ENCODE results near the gene ZNF454.

The ZNF454 gene

DNA sequence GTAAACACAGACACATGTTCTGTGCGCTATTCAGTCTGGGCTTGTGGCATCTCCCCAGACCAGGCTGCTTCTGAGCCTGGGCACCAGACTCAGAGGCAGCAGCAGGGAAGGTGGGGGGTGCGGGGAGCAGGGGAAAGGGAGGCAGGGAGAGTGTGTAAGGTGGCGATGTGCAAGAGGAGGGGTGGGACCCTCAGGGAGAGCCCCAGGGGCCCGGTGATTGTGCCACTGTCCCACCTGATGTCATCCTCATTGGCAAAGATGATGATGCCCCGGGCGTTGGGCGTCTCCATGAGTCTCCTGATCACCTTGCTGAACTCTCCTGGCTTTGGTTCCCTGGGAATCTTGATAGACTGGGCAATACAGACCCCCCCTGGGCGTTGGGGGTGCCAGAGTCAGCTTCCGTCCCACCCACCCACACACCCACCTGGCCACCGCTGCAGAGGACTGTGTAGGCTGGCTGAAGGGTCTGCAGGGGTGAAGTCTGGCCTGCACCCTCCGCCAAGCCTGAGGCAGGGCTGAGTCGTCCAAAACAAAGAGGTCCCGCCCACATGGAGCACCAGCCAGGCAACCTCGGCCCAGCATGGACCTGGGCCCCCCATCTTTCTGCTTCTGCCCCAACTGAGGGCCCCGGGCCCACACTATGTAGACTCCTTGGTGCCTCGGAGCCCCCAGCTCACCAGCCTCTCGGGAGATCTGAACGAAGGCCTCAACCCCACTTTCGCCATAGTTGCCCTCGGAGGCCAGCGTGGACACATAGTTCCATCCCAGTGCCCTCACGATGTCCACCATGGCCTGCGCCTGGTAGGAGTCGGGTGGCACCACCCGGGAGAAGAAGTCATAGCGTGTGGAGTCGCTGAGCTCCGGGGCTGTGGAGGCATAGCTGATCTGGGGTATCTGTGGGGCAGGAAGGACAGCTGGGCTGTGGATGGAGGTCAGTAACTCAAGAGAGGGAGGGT, 50.5 kb downstream of the ZNF454 start:
- no peak for DNase-seq
- H3K4me3 ChIP-seq (ENCODE audit: low read depth, low read length), result no peak overlapping the region
- TF ChIP-seq, protein P1, sequence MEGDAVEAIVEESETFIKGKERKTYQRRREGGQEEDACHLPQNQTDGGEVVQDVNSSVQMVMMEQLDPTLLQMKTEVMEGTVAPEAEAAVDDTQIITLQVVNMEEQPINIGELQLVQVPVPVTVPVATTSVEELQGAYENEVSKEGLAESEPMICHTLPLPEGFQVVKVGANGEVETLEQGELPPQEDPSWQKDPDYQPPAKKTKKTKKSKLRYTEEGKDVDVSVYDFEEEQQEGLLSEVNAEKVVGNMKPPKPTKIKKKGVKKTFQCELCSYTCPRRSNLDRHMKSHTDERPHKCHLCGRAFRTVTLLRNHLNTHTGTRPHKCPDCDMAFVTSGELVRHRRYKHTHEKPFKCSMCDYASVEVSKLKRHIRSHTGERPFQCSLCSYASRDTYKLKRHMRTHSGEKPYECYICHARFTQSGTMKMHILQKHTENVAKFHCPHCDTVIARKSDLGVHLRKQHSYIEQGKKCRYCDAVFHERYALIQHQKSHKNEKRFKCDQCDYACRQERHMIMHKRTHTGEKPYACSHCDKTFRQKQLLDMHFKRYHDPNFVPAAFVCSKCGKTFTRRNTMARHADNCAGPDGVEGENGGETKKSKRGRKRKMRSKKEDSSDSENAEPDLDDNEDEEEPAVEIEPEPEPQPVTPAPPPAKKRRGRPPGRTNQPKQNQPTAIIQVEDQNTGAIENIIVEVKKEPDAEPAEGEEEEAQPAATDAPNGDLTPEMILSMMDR (IDR thresholded peaks at IDR 0.05; ENCODE audit: low read depth, low read length), result no peak
- peaks cover 5% of the 10 kb centered on the region for H3K27me3 ChIP-seq
- H3K36me3 ChIP-seq, result no peaks in the 10 kb centered on the region
- H3K4me1 ChIP-seq, result no peaks in the 10 kb centered on the region
- H3K9me3 ChIP-seq, result peaks cover under 1% of the 10 kb centered on the region; the same call in 1 of the 2 replicates

DNA sequence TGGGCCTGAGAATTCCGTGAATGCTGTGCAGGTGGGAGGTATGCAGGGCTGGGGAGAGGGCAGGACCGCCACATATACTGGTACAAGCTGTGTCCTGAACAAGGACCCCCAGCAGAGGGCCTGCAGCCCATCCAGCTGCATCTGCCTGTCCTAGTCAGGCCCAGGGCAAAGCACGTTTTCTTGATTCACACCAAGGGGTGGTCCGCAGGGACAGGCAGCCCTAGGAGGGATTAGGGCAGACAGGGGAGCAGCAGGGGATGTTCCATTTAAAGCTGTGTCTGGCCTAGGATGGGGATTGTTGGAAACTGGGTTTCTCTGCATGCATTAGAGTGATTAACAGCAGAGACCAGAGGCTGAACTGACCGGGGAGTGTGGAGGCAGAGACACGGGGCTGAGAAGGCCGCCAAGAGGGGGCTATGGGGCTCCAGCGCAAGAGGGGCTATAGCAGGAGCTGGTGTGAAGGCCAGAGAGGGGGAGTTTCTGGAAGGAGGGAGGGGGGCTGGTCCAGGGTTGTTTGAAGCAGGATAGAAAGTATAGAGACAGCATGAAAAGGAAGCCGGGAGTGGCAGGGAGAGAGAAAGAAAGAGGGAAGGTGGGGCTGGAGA, 51.4 kb downstream of the ZNF454 start:
- Histone ChIP-seq H3K4me3 (ENCODE audit: low read depth, low read length) (no peak overlapping the region), H3K36me3 (no peaks in the 10 kb centered on the region), H3K9me3 (no peaks in the 10 kb centered on the region), H3K27me3 (peaks cover 5% of the 10 kb centered on the region), H3K4me1 (no peaks in the 10 kb centered on the region)
- TF ChIP-seq, protein P1 (IDR thresholded peaks at IDR 0.05; ENCODE audit: low read depth, low read length), result no peak
- DNase-seq, result no peak

DNA sequence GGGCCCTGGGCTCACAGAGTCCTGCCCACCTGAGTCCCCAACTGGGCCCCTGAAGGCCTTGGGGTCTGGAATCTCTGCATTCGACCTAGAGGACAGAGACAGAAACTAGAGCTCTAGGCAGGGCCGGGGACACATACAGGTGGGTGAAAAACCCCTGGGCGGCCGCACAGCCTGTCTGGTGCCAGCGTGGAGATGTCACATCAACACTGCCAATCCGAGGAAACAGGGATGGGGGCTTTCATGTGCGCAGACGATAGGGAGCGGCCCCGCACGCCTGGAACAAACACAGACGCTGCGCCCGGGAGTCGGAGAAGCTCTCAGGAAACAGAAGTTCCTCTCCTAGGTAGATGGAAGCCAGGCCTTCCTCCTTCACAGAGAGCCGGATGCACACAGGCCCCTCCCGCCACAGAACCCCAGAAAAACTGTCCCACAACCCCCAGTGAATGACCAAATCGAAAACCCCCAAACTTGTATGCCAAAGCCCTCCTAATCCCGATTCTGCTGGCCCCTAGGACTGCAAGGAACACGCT, 52.3 kb downstream of the ZNF454 start:
- Histone ChIP-seq H3K27me3 (peaks cover 5% of the 10 kb centered on the region), H3K9me3 (no peaks in the 10 kb centered on the region), H3K4me1 (no peaks in the 10 kb centered on the region), H3K36me3 (no peaks in the 10 kb centered on the region), H3K4me3 (ENCODE audit: low read depth, low read length) (no peak overlapping the region)
- TF ChIP-seq, protein P1 (IDR thresholded peaks at IDR 0.05; ENCODE audit: low read depth, low read length), result no peak
- DNase-seq, result no peak

DNA sequence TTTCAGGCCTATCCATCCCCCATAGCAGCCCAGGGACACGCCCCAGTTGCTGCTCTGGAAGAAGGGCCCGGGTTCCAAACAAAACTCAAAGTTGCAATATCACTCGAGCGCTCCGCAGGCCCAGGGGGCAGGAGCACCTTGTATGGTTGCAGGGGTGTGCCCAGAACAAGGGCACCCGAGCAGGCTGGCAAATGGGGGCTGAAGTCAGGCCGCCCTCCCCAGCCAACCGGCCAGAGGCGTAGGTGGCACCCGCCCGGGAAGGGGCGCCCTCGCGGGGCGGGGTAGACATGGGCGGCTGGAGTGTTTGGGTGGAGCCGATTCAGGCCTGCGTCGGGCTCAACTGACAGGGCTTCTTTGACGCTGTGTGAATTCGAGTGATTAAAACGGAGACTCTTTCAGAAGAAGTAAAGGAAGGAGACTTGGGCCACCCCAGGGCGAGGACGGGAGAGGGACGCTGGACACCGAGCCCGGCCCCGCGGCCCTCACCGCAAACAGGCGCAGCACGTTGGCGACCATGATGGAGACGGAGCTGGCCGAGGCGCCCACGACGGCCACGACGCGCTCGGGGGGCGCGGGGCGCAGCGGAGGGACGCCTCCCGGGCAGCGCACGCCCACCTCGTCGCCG, 53.1 kb downstream of the ZNF454 start:
- H3K4me3 ChIP-seq (ENCODE audit: low read depth, low read length), result no peak overlapping the region
- DNase-seq, result no peak

DNA sequence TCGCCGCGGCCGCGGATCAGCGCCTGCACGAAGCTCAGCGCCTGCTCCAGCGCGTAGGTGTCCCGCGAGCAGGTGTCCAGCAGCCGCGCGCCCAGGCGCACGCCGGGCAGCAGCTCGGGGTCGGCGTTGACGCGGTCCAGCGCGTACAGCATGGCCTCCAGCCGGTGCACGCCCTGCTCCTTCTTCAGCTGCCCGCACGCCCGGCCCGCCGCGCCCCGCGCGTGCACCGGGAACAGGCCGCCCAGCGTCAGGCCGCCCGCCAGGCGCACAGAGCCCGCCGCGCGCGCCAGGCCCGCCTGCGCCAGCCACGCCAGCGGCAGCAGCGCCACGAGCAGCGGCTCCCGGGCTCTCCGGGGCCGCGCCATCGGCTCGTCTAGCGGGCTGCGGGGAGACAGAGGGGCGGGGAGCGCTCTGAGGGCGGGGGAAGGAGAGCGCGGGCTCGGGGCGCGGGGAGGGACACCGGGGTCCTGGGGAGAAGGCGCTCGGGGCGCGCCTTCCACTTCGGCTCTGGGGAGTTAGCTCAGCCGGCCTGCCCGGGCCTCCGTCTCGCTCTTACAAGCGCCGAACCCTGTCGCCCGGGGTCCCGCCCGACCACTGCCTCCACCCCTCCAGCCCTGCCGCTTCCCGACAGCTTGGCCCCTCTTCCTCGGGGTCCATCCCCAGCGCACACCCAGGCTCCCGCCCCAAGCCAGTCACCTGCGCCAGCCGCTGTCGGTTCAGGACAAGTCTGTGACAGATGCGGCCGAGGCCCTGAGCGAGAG, 53.8 kb downstream of the ZNF454 start, which contains the start of gene GRM6:
Gene GRM6, minus strand, starts transcription at position 741 of the 761 bp plus-strand sequence. Its CDS starts 376 bp downstream, at position 365.
- Histone ChIP-seq H3K4me3 (ENCODE audit: low read depth, low read length) (no peak within 1 kb of the TSS), H3K36me3 (no peaks in the 10 kb centered on the region), H3K9me3 (no peaks in the 10 kb centered on the region), H3K27me3 (peaks cover 5% of the 10 kb centered on the region), H3K4me1 (no peaks in the 10 kb centered on the region)
- DNase-seq, result no peak
- TF ChIP-seq, protein P1 (IDR thresholded peaks at IDR 0.05; ENCODE audit: low read depth, low read length), result no peak

More for the DNA sequence above, 53.1 kb downstream of the ZNF454 start:
- Histone ChIP-seq H3K9me3 (no peaks in the 10 kb centered on the region), H3K36me3 (no peaks in the 10 kb centered on the region), H3K4me1 (no peaks in the 10 kb centered on the region), H3K27me3 (peaks cover 5% of the 10 kb centered on the region)
- TF ChIP-seq, protein P1 (IDR thresholded peaks at IDR 0.05; ENCODE audit: low read depth, low read length), result no peak

Data from BE2C (cell line).